B cell (primary cell): ENCODE results near the gene AREL1. TPM values are rescaled to one million over a fixed set of nuclear protein-coding genes. Genes with fewer than 3 reads are reported as not detected.

ENCODE experiments used
- ATAC-seq: fragments of 200-7000 bp; cut with Tn5 transposase; one replicate; pipeline ENCODE4 v1.10.0; 2021; ENCODE audit warnings: low read depth, mild to moderate bottlenecking, moderate number of reproducible peaks, moderate library complexity
- CTCF ChIA-PET: fragments of 350-600 bp; sonication (Branson Sonifier 250); formaldehyde crosslinking; loops from one replicate; lab custom pipeline; 2021; ENCODE audit warnings: antibody characterized with exemption, inconsistent platforms; lab: Charles Lee
- POLR2A ChIA-PET: fragments of 350-600 bp; sonication (Branson Sonifier 250); formaldehyde crosslinking; loops from one replicate; lab custom pipeline; 2021; ENCODE audit warnings: antibody characterized with exemption; lab: Charles Lee
- DNase-seq: peaks from one replicate; pipeline ENCODE4 v3.0.0; 2013
- H2AFZ ChIP-seq: 2 replicates; pipeline ENCODE4 v1.6.1; 2012; ENCODE audit warnings: mild to moderate bottlenecking, low read depth, low read length; ENCODE audit not compliant: insufficient read depth, poor library complexity, severe bottlenecking
- H3K27ac ChIP-seq, 2 donors: 1 replicate in 1 of 2; 2 replicates in 1 of 2; pipeline ENCODE4 v1.5.1; 2012 to 2013; ENCODE audit warnings: low read length in 2 of 2, mild to moderate bottlenecking in 2 of 2, moderate library complexity in 1 of 2
- H3K27me3 ChIP-seq, 4 experiments: fragments of 200-600 bp in 1 of 4; sonication (generic) in 1 of 4; replicated peaks in 1 of 4; 1 replicate in 2 of 4; 2 replicates in 2 of 4; pipeline versions ENCODE4 v1.6.1 to v1.7.0; 2013 to 2016; ENCODE audit warnings: low read length in 3 of 4, mild to moderate bottlenecking in 2 of 4, mixed read lengths in 1 of 4, moderate library complexity in 1 of 4; ENCODE audit not compliant: insufficient read depth in 4 of 4, control insufficient read depth in 3 of 4; ENCODE audit errors: control extremely low read depth in 1 of 4
- H3K36me3 ChIP-seq, 2 experiments: replicated peaks in 1 of 2; 1 replicate in 1 of 2; 2 replicates in 1 of 2; pipeline versions ENCODE4 v1.6.1 to v1.7.1; 2013; ENCODE audit warnings: low read length in 1 of 2; ENCODE audit not compliant: insufficient read depth in 2 of 2, control insufficient read depth in 1 of 2; ENCODE audit errors: control extremely low read depth in 1 of 2, extremely low read depth in 1 of 2
- H3K4me1 ChIP-seq, 2 donors: fragments of 200-600 bp in 1 of 2; sonication (generic) in 1 of 2; 1 replicate in 1 of 2; 2 replicates in 1 of 2; pipeline versions ENCODE4 v1.5.1 to v1.6.1; 2013 to 2017; ENCODE audit warnings: low read length in 2 of 2; ENCODE audit not compliant: control insufficient read depth in 2 of 2, insufficient read depth in 2 of 2
- H3K4me2 ChIP-seq: replicated peaks from 2 replicates; pipeline ENCODE3; 2012; ENCODE audit warnings: mild to moderate bottlenecking, low read depth, low read length; ENCODE audit not compliant: poor library complexity, severe bottlenecking
- H3K4me3 ChIP-seq, 5 experiments: fragments of 200-600 bp in 1 of 5; sonication (generic) in 1 of 5; 1 replicate in 3 of 5; 2 replicates in 2 of 5; pipeline versions ENCODE4 v1.5.1 to v1.7.0; 2011 to 2016; ENCODE audit warnings: low read length in 4 of 5, mild to moderate bottlenecking in 4 of 5, low read depth in 2 of 5, control low read depth in 1 of 5, moderate library complexity in 1 of 5; ENCODE audit not compliant: insufficient read depth in 1 of 5; ENCODE audit errors: control extremely low read depth in 1 of 5, extremely low read depth in 1 of 5
- H3K79me2 ChIP-seq: fragments of 200-600 bp; sonication (generic); one replicate; pipeline ENCODE4 v1.6.0; 2016; ENCODE audit warnings: low read length; ENCODE audit not compliant: control insufficient read depth, insufficient read depth
- H3K9ac ChIP-seq: fragments of 200-600 bp; sonication (generic); 2 replicates; pipeline ENCODE4 v1.6.1; 2017; ENCODE audit warnings: mild to moderate bottlenecking, low read length, moderate library complexity
- H3K9me3 ChIP-seq, 3 donors: one replicate each; pipeline versions ENCODE4 v1.6.1 to v1.7.1; 2013; ENCODE audit warnings: low read length in 2 of 3; ENCODE audit not compliant: control insufficient read depth in 2 of 3, insufficient read depth in 1 of 3; ENCODE audit errors: control extremely low read depth in 1 of 3
- H4K20me1 ChIP-seq: 2 replicates; pipeline ENCODE4 v1.6.0; 2012; ENCODE audit warnings: mild to moderate bottlenecking, low read length; ENCODE audit not compliant: insufficient read depth, control insufficient read depth, poor library complexity, severe bottlenecking
- H3K27ac Mint-ChIP-seq: one replicate; pipeline ENCODE4 v1.8.0; 2021; ENCODE audit warnings: mixed read lengths
- H3K27me3 Mint-ChIP-seq: one replicate; pipeline ENCODE4 v1.8.0; 2021; ENCODE audit warnings: mixed read lengths
- H3K4me1 Mint-ChIP-seq: one replicate; pipeline ENCODE4 v1.8.0; 2021; ENCODE audit warnings: mixed read lengths
- H3K4me3 Mint-ChIP-seq: one replicate; pipeline ENCODE4 v1.8.0; 2021; ENCODE audit warnings: mixed read lengths
- H3K9me3 Mint-ChIP-seq: one replicate; pipeline ENCODE4 v1.8.0; 2022; ENCODE audit warnings: mixed read lengths; ENCODE audit not compliant: insufficient read depth
- CTCF ChIP-seq: fragments of 200-600 bp; IDR thresholded peaks from one replicate; pipeline ENCODE4 v1.8.0; 2022; ENCODE audit warnings: antibody characterized with exemption, mild to moderate bottlenecking
- EZH2 ChIP-seq: IDR thresholded peaks from 2 replicates; pipeline ENCODE4 v1.6.1; 2012; ENCODE audit warnings: borderline replicate concordance, low read depth, mild to moderate bottlenecking, moderate library complexity, low read length; ENCODE audit not compliant: insufficient read depth, poor library complexity, severe bottlenecking
- WGBS: methylation state at CpG from one replicate; pipeline ENCODE4 v1.1.5; 2013; ENCODE audit warnings: missing lambda C conversion rate; ENCODE audit not compliant: insufficient coverage; 5-methylcytosine and 5-hydroxymethylcytosine counted together
- intact Hi-C: fragments of 100-400 bp; cut with micrococcal nuclease; formaldehyde crosslinking; loops from one replicate; pipeline ENCODE4 v1.10.0; 2022
- polyA plus RNA-seq: library from polyadenylated mRNA; depleted of rRNA; stranded (reverse); fragments of >200 nt; gene quantifications from 2 replicates; pipeline ENCODE4 v1.2.3, GENCODE V29; 2012
- total RNA-seq, 2 donors: library from RNA; stranded (reverse); fragments of 120-200 nt in 1 of 2; gene quantifications; 1 replicate in 1 of 2; 2 replicates in 1 of 2; pipeline versions ENCODE4 v1.2.3 to v1.2.4, GENCODE V29; 2013 to 2022

The AREL1 gene
- total and polyA plus RNA-seq, 2 donors (not counting 1 experiment from before 2014, with no cell fraction given) = 19.2 to 39.4 TPM

- Histone ChIP-seq H3K36me3 (no peaks in the 10 kb centered on the region), H3K27ac (no peak overlapping the region), H3K79me2 (no peaks in the 10 kb centered on the region), H3K9me3 (no peaks in the 10 kb centered on the region), H3K4me3 (no peak overlapping the region), H2AFZ (no peak overlapping the region), H3K27me3 (peaks cover 0 to 6% (median 1%) of the 10 kb centered on the region in 4 experiments), H3K9ac (no peak overlapping the region), H3K4me2 (no peak overlapping the region), H4K20me1 (no peaks in the 10 kb centered on the region), H3K4me1 (no peaks in the 10 kb centered on the region)
- no peaks in the 10 kb centered on the region for H3K9me3 Mint-ChIP-seq
- no peaks in the 10 kb centered on the region for H3K4me1 Mint-ChIP-seq
- no peak overlapping the region for H3K4me3 Mint-ChIP-seq
- TF ChIP-seq EZH2 (no peak), CTCF (no peak)
- H3K27me3 Mint-ChIP-seq = peaks cover 7% of the 10 kb centered on the region
- POLR2A ChIA-PET = no interaction called here
- no peak for ATAC-seq
- no peak overlapping the region for H3K27ac Mint-ChIP-seq
- no peak for DNase-seq
- intact Hi-C loops = no loop called here
- CTCF ChIA-PET = no interaction called here
- 100% methylated on average over 1 of the region's 2 CpGs for WGBS
Measured at GRCh38 chr14:74649673-74650072, 63.2 kb downstream of the AREL1 start.

- Mint-ChIP-seq H3K27me3 (peaks cover 11% of the 10 kb centered on the region), H3K4me3 (no peak overlapping the region), H3K9me3 (no peaks in the 10 kb centered on the region), H3K4me1 (no peaks in the 10 kb centered on the region), H3K27ac (no peak overlapping the region)
- Histone ChIP-seq H2AFZ (no peak overlapping the region), H3K36me3 (no peaks in the 10 kb centered on the region), H3K9ac (no peak overlapping the region), H4K20me1 (no peaks in the 10 kb centered on the region), H3K9me3 (no peaks in the 10 kb centered on the region), H3K27ac (no peak overlapping the region), H3K27me3 (peaks cover 0 to 6% (median 1%) of the 10 kb centered on the region in 4 experiments), H3K4me2 (no peak overlapping the region), H3K4me3 (no peak overlapping the region), H3K79me2 (no peaks in the 10 kb centered on the region), H3K4me1 (no peaks in the 10 kb centered on the region)
- DNase-seq (no peak), ATAC-seq (no peak)
- 81% methylated on average over 5 of the region's 7 CpGs for WGBS
- intact Hi-C loops = no loop called here
- ChIA-PET POLR2A (no interaction called here), CTCF (interaction anchor here (0.5 to 0.6 kb wide), 2 partner anchors 38 to 189 kb away, joined by 3 read pairs; no protein-coding TSS in a partner anchor)
- TF ChIP-seq EZH2 (no peak), CTCF (no peak)
Measured at GRCh38 chr14:74649167-74649566, 63.7 kb downstream of the AREL1 start.
